Fibroblast of skin of back (primary cell): ENCODE results near the gene FBXO21.
A peak's percentile ranks its signal among the peaks of the same experiment; 100 is the strongest.

Experiments
- DNase-seq: peaks from one replicate; pipeline ENCODE4 v3.0.0-alpha.2; 2013

FBXO21 gene

DNA sequence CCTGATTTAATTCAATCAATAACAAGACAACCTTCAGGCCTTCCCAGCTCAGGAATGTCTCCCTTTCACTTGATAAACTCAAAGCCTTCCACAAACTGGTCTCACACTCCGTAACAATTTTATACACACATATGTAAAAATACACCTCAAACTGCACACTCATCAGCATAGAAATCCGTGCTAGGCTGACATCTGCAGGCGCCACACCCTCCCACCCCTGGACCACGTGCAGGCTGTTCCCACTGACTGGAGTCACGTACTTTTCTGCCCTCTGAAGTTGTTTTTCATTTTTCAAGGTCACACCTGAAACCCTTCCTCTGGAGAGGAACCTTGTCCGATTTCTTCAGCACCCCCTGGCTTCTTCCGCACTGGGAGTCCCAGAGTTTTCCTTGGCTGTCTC, 27.6 kb downstream of the FBXO21 start:
- no peak for DNase-seq

DNA sequence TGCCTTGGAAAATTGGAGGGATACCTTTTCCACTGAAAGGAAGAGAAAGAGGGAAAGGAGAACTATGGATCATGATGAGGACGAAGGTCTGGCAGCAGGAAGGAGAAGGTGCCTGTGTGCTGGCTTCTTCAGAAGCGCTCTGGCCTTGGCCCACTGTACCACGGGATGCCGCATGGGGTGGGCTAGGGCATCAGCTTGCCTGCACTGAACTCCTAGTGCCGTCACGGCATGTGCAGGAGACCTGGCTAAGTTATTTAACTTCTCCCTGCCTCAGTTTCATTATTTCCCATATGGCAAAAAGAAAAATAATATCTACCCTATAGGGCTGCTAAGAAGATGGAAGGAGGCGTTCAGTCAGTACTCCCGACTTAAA, 28.1 kb downstream of the FBXO21 start:
- DNase-seq = no peak

DNA sequence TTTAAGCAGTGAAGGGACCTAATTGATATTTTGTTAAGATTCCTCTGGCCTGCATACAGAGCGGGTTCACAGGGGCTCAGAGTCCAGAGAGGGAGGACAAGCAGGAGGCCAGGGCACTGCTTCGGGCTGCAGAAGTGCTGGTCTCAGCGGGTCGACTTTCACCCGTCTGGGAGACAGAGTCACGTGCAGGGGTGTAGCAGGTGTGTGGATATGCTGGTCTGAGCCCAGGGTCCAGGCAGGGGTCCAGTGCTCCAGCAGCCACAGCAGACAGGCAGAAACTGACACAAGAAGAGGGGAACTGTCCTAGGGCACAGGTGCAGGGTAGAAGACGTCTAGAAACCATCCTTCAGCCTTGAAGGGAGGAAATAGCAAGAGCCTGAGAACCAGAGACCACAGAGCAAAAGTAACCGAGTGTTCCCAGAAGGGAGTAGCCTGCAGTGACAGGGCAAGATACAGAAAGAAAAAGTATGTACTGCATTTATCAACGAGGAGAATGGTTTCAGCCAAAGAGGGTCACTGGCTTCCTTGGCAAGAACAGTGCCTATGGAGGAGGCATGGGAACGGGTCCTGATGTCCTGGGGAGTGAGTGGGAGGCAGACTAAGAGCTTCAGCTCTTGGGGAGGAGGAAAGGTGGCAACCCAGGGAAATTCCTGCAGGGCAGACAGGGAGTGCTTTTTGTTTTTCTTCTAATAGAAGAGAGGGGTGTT, 28.7 kb downstream of the FBXO21 start:
- DNase-seq = no peak

DNA sequence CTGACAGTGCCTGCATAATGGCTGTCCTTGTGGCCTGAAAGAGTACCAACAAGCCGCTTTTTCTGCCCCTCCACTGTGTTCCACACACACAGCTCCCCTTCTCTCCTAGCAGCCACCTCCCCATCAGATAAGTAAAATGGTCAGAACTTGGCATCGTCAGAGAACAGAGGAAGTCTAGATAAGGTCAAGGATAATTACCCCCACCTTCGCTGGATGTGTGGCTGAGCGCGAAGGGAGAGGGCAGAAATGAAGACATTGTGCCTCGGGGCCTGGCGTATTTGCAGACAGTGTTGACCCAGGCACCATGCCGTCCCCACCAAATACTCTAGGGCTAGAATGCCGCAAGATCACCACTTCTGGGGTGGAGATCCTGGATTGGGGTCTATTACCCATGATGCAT, 30.6 kb downstream of the FBXO21 start:
- DNase-seq = no peak

DNA sequence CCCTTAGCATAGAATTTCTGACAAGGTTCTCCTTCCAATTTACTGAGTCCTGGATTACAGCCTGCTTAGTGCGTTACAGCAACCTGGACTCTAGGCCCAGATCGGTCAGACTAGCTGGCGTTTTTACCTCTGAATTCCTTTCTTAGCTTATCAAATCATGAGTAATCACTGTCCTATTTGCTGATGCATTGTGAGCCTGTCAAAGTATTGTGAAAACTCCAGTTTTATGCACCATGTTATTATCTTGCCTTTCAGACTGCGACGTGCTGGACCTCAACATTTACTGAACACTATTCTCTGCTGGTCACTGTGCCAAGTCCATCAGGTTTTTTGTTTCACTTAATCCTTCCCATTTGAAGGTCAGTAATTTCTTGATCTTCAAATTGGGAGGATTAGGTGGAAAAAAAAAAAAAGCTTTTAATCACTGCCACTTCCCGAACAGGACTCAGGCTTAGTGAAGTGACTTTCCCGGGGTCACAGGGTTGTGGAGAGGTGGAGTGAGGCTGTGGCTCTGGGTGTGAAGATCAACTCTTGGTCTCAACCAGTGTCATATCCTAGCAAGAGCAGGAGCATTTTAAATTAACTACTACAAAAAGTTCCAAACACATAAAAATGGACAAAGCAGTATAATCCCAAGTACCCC, 31.2 kb downstream of the FBXO21 start:
- no peak for DNase-seq

DNA sequence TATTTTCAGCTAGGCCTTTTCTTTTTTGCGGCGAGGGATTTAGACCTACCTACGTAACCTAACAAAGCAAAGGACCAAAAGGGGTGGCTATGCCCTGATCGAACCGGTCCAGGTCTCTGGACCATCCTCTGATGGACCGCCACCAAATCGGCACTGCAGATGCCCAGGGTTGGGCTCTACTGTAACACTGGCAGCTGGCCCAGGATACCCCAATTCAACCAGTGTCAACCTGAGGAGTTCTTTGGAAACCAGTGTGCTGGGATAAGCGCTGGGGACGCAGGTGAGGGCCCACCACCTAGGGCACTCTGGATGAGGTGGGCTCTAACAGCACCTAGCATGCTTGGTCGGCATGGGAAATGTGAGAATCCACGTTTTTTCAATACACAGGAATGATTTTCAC, 32.2 kb downstream of the FBXO21 start:
- no peak for DNase-seq

DNA sequence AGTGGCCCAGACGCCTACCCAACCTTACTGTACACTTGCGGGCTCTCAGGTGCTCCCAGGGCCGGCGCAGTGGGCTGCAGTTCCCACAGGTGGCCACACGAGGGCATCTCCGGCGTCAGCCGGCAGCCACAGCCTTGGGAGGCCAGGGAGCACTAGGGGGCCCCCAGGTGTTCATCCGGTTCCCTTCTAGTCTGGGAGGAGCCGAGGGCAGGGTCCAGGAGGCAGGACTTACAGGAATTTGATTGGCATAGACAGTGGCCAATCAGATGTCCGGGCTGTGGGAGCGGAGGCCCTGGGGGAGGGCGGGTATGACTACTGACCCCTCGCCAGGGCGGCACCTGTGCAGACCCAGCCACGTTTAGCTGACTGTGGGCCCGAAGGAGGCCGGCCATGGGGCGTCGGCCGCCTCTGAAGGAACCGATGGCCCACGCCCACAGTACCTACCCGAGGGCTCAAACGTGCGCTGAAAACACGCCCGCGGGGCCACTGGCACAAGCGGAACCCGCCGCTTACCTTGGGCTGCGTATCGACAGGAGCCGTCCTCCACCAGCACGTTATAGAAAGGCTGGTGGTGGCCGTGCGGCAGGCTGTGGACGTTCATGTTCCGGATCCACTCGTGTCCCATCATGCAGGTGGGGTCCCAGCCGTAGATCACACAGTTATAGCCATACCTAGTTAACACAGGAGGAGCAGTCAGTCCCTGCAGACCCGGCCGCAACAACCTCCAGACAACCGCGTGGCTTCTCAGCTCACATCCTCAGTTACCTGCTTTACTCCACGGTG, 34.8 kb downstream of the FBXO21 start:
- DNase-seq = peak; percentile 30

DNA sequence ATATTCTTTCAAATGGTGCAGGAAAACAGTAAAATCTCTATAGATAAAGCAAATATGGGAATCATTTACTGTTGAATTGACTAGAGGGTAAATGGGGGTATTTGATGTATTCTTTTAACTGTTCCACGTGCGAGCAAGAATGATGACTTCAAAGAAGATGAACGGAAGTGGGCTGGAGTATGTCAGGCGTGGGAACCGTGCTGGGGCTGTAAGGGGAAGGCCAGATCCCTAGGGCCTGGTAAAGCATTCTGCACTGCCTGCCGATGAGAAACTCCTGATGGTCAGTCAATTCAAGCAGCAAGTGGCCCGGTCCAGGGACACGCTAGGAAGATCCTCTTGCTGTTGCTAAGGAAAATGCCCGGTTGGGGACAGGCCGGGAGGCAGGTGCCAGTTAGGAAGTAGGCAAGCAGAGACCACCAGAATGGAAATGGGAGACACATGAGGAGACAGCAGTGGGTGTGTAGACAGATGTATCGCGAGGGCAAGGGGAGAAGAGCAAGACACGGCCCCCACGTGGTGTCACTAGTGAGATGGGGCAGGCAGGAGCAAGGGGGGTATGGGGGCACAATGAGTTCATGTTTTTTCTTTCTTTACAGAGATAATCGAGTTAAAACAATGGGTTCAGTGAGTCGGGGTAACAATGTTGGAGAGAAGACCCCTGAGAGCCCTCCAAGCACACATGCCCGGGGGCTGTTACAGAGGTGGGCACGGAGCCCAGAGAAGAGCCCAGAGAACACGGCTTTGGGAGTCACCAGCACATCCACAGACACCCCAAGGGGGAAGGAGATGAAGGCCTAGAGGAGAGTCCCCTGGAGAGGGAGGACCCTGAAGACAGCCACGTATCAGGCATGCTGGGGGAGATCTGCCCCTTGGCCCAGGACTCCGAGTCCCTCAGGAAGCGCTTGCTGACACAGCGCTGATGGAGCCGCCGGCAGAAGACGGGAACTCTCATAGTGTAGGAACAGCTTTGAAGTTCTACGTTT, 37.2 kb downstream of the FBXO21 start:
- DNase-seq = no peak

DNA sequence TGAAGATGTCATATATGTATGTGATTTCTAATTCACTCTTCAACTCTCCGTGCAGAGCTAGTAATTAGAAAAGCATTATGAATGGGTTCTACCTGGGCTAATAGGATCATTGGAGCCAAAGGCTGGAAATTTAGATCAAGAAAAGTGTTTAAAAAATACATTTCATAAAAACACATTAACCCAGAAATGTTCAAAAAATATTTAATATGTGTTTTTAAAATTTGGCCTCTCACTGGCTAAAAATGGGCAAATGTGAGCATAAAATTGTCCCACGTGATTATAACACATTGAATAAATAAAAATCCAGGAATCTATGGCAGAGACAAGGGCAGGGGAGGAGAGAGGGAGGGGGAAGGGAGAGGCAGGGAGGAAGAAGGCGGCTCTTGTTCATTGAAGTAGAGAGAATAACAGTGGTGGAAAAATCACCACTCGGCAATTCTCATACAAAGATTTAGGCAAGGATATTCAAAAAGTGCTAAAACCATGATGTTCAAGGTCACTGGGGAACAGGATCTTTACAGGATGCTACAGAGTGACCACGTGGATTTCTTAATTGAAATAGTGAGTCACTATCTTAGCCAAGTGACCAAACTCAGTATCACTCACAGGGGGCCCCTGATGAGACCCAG, 38.8 kb downstream of the FBXO21 start:
- DNase-seq = no peak

DNA sequence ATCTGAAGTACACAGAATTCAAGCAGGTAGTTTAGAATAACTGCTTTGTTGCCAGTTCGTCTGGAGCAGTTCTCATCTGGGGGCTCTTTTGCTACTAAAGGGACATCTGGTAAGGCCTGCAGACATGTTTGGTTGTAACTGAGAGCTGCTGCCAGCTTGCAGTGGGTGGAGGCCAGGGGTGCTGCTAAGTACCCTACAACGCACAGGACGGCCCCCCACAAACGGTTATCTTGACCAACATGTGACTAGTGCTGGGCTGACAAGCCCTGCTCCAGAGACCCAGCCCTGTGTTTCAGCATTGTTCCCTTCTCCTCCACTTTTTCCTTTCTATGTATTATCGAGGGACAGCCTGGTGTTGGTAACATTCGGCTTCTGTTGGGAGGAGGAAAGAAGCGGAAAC, 40.8 kb downstream of the FBXO21 start:
- no peak for DNase-seq

DNA sequence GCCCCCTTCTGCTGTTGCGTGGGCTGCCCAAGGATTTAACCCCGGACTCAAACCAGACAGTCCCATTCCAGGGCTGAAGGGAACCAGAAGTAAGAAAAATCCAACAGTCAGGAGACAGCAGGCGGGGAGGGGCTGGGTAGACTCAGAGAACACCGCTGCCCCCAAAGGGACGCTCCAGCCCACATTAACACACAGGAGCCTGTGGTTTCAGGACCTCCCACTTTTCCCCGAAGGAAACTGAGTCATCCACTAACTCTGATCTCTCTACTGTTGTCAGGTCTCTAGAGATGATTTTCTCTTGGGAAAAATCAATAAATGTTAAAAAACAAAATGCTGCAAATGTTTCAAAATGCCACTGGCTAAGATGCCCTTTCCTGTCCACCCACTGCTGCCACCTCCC, 41.6 kb downstream of the FBXO21 start:
- no peak for DNase-seq

DNA sequence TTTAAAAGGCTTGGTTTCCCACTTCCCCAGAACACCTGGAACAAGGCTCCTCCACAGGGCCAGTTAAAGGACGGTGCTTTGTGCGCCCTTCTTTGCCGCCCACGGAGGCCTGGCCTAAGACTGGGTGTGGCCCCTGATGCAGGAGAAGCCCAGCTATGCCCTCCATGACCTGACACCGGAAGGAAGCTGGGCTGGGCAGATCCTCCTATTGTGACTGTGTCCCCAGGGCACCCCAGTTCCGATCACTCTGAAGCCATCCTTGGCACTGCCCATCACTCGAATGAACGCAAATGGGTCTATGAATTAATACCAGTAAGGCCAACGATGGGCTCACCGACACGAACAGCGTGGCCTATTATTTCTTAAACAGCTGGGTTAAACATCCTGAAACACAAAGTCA, 42.6 kb downstream of the FBXO21 start:
- no peak for DNase-seq

DNA sequence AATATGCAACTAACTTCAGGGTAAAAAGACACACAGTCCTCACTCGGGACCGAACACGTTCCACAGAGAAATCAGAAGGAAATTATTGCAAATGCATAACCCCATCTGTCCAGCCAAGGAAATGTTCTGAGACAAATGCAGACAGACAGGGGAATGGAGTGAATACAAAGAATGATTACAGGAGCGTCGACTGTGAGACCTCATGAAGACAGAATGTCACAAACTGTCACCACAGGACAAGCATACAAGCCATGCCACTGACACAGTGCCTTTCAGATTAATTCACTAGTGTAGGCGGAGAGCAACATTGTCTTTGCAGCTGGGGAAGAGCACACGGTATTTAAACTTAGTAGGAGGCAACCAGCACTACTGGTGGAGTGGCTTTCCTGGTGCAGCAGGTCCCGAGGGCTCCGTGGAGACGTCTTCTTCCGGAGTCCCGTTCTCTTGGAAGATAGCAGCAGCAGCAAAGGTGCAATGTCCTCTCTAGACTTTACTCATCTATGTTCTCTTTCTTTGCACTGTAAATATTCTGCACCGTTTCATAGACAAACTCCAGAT, 44.6 kb downstream of the FBXO21 start:
- DNase-seq = no peak

DNA sequence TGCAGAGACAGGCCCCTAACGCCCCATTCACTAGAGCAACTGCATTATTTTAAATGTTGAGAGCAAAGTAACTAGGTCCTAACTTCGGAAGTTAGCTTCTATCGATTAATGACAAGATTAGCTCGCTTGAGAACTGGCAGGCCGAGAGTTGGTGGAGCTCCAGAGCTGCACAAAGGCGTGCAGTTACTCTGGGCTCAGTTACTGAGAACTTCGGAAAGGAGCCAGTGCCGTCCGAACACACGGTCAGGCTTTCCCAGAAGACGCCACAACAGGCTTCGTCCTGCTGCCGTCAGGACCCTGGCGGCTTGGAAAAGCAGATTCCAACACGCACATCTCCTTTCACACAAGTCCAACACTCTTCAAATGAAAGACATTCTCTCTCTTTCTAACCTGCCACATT, 45.7 kb downstream of the FBXO21 start:
- no peak for DNase-seq

DNA sequence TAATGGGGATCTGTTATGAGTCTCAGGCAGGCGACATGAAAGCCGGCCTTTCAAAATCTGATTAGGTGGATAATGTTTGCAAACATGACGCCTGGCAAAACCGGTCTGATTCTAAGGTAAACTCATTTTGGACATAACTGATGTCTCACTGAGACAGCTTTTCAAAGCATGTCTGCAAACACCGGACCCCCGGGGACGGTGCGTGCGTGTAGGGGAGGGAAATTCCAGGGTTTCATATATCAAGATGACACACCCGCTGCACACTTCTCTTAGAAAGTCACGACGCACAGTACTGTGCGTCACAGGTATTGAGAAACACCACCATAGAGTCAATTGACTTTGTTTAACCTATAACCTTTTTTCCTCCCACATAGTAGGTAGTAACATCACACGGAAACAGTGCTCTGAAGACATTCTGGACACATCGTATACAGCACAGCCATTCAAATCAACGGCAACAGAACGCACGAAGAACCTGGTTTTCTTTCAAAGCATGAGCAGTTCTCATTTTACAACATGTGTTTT, 47.2 kb downstream of the FBXO21 start:
- no peak for DNase-seq

DNA sequence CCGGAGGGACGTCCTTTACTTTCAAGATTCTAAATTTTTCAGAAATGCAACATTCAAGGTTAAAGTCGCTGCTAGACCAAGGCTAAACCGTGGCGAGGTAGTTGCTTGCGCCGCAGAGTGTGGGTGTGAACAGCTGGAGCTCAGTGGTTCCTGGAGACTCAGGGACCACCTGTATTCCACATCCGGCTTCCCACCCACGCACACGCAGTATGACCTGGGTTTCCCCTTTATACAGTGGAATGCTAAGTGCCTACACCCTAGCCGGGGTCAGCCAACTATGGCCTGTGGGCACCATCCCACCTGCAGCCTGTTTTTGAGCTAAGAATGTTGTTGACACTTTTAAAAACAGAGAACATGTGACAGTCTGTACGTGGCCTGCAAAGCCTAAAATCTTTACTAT, 48.2 kb downstream of the FBXO21 start:
- DNase-seq = no peak

DNA sequence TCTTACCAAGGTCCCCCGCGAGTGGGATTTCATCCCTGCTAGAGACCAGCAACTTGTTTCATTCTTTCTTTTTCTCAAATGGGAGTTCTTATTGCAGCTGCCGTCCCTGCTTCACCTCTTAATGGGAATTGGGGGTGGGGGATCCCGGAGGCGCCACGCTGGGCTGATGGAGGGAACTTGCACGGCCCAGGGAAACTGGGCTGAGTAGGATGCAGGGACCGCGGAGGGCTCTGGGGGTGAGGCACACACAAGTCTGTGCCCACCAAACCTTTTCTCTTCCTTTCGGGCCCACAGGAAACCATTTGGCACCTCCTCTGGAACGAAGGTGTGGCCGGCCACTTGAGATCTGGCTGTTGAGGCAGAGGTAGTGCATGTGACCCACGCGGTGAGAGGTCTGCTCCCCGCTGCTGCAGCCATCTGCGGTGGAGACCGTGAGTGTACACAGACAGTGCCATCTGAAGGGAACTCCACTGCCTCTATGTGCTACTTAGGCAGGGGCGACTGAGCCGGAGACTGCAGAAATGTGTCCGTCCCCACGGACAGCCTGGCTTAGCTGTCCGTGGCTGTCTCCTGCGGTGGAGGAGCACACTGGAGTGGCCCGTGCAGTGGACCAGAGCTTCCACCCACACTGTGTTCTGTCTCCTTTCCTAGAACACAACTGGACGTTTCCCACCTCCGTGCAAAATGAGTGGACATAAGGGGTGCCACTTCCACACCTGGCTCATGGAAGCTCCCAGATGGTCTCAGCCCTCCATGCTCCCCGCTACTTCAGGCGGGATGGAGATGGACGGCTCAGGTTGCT, 49.0 kb downstream of the FBXO21 start:
- no peak for DNase-seq

DNA sequence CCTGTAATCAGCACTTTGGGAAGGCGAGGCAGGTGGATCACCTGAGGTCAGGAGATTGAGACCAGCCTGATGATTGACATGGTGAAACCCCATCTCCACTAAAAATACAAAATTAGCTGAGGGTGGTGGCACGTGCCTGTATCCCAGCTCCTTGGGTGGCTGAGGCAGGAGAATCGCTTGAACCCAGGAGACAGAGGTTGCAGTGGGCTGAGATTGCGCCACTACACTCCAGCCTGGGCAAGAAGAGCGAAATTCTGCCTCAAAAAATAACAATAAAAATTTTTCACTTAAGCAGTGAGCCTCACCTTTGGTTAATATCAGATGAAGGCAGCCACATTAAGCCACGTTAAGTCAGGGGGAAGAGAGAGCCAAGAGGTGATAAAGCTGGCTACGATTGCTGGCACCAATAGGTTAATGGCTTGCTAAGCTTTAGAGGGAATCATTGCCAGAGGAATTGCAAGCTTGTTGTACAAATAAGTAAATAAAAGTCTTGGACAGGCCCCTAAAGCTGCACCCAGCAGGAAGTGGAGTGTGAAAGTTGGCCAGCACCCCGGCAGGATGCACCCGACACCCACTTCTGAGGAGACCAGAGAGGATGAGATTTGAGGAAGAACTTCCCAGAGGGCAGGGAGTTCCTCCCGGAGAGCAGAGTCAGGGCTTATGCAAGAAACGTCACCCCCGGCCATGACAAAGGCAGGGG, 49.7 kb downstream of the FBXO21 start:
- DNase-seq = no peak

DNA sequence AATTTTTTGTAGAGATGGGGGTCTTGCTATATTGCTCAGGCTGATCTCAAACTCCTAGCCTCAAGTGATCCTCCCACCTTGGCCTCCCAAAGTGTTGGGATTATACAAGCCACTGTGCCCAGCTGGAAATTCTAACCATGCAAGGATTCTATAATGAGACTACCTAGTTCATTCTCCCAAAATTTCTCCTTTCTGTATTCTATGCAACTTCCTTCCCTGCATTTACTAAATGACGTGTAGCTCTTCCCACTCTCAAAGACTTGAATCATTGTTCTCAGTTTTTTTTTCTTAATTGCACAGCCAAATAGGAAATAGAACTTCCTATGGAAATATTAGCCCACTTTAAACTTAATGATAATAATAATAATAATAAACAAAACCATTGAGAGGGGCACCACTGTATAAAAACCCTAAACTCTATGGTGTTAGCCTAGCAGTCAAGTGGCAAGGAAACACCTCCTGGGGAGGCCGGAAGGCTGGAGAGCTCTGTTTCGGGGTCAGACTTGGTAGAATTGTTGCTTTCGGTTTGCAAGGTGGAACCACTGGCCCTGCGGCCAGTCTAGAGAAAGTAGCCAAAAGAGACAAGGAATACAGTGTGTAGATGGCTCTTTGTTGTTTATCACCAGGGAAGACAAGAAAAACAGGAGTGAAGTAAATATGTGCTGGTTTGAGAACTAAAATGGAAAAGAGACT, 51.1 kb downstream of the FBXO21 start:
- no peak for DNase-seq
